ENCODE measurements around the gene ERC2.
"Not testable (repeated sequence)": the region's sequence is repeated elsewhere in the genome, so short reads cannot be mapped to it uniquely, and the experiment has no call there.

ERC2 gene

DNA sequence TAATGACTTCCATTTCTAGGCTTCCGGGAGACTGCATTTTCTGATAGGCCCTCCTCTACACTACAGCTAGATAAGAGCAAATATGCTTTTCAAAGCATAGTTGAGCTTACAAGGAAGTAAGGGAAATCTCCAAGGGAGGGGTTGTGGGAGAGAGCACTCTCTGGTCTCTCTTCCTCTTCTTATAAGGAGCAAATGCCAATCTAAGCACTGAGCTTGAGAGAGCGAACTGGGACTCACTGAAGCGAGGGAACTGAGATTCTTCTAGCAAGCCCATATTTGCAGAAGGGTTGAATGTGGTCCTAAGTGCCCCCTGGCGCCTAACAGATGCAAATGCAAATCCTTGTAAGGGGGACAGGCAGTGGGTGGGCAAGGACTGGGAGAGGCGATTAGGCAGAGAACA is 164.8 kb downstream of the ERC2 start:
- no peak for FAIRE-seq

GRCh38 chr3:56302417-56302816 is 165.8 kb downstream of the ERC2 start:
- FAIRE-seq = no peak

DNA sequence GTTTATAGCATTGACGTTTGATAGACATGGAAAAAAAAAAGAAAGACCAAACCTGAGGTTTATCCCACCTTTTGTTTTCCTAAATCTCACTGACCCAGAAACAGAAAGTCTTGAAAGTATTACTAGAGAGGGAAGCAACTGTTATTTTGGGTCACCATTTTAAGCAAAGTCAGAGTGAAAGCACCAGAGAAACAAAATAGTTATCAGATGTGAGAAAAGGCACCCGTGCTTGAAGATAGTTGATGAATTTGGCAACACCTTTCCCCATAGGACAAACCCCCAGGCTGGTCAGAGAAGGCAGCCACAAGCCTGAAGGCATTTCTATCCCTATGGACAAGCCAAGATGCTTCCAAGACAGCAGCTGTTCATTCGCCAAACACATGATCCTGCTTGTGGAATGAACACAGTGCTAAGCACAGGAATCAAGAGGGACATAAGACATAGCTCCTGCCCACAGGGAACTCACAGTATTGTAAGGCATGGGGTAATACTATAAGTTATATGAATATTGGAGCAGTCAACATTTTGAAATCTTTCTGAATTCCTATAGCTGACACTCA is 170.9 kb downstream of the ERC2 start:
- no peak for FAIRE-seq

GRCh38 chr3:56296361-56296760 is 171.9 kb downstream of the ERC2 start:
- FAIRE-seq = no peak

GRCh38 chr3:56295161-56295560 is 173.1 kb downstream of the ERC2 start:
- no peak for FAIRE-seq

- FAIRE-seq = no peak
Measured at GRCh38 chr3:56294286-56294685, 174.0 kb downstream of the ERC2 start.

- FAIRE-seq = no peak
Measured at GRCh38 chr3:56291953-56292352, 176.3 kb downstream of the ERC2 start.

GRCh38 chr3:56291244-56291680 is 177.0 kb downstream of the ERC2 start:
- no peak for FAIRE-seq

DNA sequence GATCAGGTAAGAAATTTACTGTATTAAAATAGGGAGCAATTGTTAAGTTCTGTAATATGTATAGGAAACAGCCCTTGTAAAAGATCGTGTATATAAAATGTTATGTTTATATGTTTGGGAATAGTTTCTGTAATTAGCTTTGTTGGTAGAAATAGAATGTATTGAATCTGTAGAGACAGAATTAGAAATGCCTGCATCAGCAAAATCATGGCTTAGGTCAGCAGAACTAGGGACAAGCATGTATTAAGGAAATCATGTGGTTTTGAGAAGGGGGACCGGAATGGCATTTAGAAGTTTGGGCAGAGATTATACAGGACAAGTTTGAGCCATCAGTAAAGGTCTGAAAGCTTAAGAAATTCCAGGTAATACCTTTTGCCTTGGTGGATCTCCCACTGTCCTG is 177.9 kb downstream of the ERC2 start:
- FAIRE-seq = no peak

- FAIRE-seq = no peak
Measured at GRCh38 chr3:56288258-56288657, 180.0 kb downstream of the ERC2 start.

DNA sequence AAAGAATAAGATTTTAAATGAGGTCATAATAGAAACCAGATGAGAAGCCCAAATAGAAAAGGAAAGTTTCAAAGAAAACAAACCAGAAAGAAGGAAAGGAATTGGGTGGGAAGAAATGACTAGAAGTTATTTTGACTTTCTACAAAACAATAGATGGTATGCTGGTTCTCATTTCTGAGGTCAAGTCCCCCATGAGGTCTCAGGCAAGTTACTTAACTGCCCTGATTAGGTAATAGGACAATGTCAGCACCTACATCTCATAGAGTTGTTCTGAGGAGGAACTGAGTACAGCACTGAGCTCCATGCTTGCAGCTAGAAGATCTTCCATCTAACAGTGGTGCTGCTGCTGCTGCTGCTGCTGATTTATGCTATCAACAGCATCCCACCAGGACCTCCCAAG is 185.9 kb downstream of the ERC2 start:
- no peak for FAIRE-seq

GRCh38 chr3:56277236-56277635 is 191.0 kb downstream of the ERC2 start:
- FAIRE-seq = no peak

DNA sequence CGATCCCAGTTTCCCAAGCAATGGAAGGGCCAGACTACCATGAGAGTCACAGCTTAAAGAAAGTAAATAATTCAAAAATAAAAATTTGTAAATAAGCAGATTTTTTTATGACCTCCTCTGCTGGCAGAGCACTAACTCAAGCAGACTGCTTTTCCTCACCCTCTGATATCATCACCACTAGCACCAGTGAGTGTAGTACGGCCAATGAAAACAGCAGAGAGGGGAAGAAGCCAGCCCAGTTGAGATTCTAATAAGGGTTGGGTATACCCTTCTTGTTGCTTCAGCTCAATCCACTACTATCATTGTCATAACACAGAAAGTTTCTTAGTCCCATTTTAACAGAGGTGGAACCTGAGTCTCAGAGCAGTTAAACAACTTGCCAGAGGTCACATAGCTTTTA is 193.1 kb downstream of the ERC2 start:
- no peak for FAIRE-seq

GRCh38 chr3:56269755-56270535 is 198.3 kb downstream of the ERC2 start:
- no peak for FAIRE-seq

DNA sequence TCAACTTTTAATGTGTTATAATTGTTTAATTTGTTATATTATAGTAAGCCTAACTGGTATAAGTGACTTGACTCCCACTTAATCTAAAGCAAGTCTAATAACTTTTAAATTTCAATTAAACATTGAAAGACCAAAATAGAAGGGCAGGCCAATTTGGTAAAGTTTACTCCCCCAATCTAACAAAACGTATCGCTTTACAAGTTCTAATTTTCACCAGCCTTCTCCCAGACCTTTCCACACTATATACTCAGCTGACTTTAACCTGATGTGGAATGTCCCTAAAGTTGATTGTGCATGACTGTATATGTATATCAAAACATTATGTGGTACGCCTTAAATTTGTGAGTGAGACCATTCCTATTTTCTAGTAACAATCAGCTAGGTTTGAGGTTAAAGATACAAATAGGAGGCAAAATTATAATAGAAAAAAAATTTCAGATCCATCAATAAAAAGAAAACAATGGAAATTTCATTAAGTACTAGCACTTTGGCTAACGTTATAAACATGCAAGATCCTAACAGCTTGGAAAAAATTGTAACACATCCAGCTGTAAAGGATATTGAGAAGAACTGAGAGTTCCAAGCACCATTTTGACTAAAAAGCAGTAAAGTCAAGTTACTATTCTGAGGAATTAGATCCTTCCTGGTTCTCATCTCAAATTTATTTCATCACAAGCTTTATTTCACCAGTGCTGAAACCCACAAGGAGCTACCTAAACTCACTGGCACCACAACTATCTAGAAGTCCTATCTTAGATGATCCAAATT is 199.5 kb downstream of the ERC2 start:
- no peak for FAIRE-seq

GRCh38 chr3:56261852-56262251 is 206.4 kb downstream of the ERC2 start:
- not testable (repeated sequence) for FAIRE-seq

DNA sequence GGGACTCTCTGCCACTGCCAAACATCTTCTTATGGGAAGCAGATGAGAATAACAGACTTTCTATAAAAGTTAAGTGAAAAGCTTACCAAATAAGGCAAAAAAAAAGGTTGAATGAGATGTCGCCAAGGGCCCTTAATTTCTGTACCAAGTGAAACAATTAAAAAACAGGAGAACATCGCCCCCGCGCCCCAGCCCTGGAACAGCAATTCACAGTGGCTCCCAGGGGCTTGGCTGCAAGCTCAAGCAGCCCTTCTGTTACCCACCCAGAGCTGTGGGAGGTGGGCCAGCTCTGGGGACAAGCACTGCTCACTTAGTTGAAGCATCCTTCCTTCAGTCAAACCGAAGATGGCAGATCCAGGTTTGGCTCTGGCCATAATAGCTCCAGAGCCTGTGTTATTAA is 208.0 kb downstream of the ERC2 start:
- FAIRE-seq = no peak

- no peak for FAIRE-seq
Measured at GRCh38 chr3:56257826-56258225, 210.4 kb downstream of the ERC2 start.

DNA sequence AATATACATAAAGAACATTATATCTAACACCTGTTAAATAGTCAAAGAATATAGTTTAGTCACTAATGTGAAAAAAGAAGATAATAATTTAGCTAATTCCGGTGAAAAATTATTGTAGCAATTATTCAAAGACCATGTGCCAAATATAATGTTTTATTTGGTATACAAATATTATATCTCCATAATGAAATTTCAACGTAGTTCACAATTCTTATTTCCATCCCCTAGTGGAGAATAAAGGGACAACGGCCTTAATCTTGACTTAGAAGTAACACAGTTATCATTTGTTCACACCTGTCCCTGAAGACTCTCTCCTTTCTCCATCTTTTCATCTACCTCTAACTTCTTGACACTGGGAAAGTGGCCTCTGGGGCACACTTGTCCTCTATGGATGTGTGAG is 213.4 kb downstream of the ERC2 start:
- FAIRE-seq = no peak

DNA sequence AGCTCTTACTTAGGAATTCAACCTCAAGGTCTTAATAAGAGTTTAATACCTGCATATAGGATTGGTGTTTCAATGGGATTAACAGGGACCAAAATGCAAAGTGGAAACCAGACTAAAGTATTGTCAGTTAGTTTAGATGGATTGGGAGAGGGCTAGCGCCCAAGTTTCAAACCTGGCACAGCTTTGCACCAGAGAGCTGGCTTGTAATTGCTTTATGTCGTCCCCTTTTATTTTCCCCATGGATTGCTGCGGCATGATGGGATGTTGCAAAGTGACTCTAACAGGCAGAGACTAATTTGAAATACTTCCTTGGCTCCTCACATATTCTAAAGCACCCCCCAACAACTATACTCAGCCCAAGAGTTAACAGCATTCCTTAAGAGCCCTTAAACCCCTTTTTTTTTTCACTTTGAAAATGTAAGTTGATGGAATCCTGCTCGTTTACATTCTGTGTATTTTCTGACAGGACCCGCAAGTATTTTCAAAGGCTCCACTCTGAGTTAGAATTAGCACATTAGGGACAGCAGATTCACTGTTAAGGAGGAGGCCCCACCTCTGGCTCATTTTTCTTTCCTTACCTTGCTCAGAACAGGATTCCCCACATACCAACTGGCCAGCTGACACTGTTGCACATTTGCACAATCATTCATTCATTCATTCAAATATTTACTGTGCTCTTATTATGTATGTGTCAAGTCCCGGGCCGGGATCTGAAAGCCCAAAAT is 214.2 kb downstream of the ERC2 start:
- no peak for FAIRE-seq

DNA sequence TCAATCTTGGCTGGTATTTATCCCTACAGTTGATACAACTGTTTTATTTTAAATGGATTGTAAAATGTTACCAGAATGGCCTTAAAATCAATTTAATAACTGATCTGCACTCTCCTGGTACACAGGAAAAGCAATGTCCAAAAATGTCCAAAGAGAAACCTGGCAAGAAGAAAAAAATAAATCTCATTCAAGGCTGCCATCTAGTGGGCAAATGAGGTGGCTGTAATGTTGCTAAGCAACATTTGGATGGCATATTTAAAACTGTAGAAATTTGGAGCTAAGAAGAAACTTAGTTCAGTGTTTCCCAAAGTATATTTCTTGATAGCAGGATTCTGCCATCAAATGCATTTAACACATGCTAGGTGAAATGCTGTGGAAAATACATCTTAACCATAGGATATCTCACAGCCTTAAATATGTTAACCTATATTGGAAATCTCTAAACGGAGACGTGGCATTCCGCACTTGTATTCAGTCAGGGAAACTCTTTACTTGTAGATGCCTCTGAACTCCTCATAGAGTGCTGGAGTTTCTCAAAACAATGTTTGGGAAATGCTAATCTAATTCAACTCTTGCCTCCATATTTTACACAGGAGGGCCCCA is 216.8 kb downstream of the ERC2 start:
- FAIRE-seq = peak; percentile 45

DNA sequence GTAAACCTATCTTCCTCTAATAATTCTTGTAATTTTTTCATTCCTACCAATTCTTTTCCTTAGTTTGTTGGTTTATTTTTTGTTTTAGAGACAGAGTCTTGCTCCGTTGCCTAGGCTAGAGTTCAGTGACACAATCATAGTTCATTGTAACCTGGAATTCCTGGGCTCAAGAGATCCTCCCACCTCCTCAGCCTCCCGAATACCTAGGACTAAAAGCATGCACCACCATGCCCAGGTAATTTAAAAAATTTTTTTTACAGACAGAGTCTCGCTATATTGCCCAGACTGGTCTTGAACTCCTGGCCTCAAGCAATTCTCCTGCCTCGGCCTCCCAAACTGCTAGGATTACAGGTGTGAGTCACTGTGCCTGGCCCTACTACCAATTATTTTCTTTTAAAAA is 220.2 kb downstream of the ERC2 start:
- no peak for FAIRE-seq

DNA sequence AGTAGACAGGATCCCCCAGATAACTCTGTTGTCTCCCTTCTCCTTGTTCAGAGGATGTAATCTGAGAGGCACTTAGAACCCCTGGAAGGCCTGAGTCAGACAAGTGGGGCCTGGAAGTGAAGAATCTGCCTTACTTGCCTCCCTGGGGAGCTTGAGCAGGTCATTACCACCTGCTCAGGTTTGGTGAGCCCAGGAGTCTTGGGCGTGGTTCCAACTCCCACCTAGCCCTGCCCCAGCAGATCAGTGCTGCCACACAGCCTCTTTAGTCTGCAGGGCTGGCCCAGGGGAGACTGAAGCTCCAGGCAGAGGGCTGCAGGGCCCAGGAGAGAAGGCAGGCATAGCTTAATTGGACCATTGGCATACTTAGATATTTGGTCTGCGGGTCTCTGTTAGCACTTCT is 230.0 kb downstream of the ERC2 start:
- FAIRE-seq = no peak

All from colon (tissue), 2 donors.